T-helper 2 cell (primary cell): ENCODE data around the gene RBM18.
A peak's percentile ranks its signal among the peaks of the same experiment; 100 is the strongest.

Experiments
- DNase-seq, 5 experiments: peaks; one replicate each; pipeline versions ENCODE4 v3.0.0 to v3.0.0-alpha.2; 2012 to 2022

RBM18 gene

DNA sequence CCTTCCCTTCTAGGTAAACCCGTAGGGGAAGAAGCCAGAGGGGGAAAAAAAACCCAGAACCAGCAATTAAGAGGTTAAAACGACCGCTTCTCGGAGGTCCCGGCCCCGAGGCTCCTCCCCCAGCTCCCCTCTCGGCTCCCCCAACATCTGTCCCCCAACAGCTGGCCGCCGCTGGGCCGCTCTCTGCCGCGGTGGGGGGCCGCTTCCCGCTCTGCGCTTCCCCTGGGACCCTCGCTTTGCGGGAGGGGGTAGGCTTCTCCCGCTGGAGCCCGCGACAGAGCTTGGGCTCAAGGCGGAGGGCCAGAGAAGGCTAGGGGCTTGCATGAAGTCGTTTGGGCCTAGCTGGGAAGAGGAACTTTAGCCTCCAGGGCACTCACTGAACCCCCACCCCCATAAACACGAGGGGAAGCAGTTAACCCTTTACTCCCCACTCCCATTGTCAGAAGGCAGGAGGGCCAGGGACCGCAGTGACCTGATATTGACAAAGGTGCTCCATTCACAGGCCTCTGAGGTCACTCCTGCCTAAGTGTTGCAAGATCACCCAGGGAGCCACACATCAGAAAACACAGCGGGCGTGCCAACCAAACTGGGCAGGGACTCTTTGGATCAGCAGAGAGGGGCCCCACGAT, 43.3 kb downstream of the RBM18 start:
- no peak for DNase-seq

DNA sequence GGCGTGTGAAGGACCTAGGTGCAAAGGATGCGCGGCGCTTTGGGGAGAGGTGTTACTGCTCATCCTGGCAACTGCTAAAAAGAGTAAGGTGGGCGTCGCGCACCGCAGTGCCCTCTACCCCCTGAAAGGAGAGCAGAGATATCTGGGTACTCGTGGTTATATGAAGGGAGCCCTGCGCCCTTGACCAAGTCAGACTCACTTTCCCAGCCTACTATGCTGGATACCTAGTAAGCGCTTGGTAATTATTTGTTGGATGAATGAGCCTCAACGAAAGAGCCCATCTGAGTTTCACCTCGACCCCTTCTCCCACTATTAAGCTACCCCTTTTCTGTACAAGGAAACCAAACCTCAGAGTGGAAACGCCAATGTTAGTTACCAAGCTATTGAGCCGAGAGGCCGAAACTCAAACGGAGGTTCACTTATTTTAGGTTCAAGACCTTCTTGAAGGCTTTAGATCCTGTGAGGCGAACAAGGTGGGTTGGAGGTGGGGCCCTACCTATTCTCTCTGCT, 43.9 kb downstream of the RBM18 start:
- no peak for DNase-seq

DNA sequence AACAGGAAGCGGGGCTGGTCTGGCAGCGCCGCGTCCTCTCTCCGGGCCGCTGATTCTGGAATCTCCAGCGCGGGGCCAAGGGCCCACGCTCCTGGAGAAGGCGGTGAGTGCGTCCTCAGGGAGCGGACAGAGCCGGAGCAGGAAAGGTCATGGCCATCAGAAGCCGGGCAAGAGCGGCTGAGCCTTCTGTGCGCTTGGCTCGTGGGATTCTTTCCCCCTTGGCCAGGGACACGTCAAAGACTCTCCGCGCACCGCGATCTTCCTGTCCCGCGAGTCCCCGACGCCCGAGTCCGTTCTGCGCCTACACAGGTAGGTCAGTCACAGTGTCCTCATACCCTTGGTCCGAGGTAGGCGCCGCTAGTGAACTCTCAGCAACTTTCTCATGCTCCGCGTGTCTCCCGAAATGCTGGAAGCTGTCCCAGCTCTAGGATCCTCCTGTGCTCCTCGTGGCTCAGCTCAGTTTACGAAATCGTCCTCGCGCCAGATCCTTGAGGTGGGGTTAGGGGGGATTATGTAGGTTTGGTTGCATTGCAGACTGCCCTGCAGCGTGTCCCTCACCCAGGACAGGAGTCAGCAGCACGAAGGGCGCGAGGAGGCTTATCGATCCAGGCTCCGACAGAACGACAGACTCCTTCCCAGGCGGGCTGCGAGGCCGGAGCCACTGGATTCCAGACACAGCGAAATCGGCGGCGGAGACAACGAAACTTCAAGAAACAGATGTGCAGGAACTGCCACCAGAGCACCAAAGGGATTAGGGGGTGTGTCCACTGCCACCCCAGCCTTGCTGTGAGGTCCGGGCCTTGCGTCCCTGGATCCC, 44.6 kb downstream of the RBM18 start:
- no peak for DNase-seq

DNA sequence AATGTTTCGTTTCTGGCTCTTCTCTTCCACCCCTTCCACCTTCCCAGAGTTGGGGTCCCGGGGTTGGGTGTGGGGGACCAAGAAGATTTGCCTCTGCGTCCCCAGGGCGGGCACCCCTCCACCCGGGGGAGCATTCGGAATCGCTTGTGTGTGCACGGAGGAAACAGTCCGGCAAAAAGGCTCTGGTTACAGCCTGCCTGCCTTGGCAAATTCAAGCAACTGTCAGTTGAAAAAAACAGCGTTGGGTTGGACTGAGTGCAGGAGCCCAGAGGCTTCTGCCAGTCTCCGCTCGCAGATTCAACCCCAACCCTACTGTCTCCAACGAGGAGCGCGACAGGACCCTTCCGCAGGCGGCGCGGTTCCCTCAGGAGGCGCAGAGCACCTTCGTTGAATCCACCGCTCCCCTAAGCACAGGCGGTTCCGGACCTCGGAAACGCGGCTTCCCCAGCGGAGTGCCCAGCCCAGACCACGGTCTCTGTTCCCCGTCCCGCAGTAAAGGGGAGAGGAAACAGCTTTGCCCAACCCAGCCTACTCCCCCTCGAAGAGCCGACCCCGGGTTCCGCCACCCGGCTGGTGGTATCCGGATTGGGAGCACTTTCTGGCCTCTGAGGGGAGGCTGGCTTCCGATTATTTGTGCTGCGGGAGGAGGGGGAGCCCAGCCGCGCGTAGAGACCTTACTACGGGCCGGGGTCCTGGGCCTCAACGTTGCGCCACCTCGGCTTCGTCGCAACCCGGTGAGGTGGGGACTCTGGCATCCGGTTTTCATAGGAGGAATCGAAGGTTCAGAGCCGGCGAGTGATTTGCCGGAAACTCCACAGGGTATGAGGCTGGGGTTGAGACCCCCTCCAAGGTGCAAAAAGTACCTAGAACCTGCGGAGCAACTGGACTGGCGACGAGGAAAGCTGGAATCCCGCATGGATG, 45.4 kb downstream of the RBM18 start:
- no peak for DNase-seq

DNA sequence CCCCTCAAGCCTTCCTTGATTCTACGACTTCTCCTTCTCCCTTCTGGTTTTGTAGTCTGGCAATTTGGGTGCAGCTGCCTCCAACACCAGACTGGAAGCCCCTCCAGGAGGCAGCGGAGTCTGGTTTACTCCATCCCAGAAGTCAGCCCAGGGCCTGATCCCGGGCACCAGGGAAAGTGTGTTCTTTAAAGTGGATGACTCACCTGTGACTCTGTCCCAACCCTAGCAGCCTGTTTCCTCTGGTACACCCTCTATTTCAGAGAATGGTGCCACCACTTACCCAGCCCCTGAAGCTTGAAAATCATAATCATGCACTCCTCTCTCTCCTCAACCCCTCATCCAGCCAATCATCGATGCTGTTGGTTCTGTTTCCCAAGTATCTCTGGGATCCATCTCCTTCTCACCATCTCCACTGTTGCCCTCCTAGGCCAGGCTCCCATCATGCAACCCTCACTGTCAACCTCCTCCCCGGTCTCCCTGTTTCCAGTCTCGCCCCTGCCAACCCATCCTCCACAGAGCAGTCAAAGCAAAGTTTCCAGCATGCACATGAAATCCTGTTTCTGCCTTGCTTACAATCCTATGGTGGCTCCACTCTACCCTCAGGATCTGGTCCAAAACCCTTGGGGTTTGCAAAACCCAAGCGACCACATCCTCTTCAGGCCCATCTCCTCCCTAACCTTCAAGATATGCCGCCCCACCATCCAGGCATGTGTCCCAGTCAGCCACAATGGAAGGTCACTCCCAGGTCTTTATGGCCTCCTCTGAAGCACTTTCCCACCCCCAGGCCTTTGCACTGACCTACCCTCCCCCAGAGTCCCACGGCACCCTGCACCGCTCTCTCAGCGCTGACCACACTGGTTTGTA, 46.3 kb downstream of the RBM18 start:
- no peak for DNase-seq

DNA sequence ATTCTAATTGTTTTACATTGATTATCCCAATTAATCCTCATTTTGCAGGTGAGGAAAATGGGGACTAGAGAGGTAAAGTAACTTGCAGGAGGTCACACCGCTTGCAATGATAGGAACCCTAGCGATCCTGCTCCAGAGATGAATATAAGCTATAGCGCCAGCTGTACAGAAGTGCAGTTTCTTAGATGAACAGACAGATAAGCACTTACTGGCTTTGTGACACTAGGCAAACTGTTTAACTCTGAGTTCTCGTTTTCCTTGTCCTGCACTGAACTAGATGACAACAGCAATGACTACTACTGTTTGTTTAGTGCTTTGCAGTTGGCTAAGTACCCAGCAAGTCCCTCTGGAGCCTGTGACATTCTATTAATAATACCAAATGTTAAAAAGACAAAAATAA, 47.0 kb downstream of the RBM18 start:
- DNase-seq: peak in 1 of 5 experiments; percentile 36

DNA sequence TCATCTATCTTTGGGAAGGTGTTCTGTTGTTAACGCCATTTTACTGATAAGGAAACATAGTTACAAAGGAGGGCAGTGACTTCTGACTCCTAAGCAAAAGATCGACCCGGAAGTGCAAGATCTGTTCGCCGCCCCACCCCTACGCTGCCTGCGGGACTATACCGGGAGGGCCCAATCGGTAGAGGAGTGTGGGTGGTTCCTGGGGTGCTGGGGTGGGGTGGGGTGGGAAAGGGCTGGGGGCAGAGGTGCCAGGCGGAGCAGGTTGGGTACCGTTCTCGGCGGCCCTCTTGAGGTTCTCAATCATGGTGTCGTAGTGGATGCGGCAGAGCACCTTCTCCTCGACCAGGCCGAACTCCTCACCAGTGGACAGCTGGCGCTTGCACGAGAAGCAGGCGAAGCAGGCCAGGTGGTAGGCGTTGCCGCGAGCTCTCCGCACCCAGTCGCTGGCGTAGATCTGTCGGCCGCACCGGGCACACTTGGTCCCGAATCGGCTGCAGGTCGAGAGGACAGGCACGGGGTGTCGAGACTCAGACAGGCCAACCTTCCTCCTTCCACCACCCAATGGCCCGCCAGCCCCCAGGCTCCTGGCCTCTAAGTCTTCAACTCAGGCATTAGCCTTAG, 47.7 kb downstream of the RBM18 start:
- DNase-seq: no peak

DNA sequence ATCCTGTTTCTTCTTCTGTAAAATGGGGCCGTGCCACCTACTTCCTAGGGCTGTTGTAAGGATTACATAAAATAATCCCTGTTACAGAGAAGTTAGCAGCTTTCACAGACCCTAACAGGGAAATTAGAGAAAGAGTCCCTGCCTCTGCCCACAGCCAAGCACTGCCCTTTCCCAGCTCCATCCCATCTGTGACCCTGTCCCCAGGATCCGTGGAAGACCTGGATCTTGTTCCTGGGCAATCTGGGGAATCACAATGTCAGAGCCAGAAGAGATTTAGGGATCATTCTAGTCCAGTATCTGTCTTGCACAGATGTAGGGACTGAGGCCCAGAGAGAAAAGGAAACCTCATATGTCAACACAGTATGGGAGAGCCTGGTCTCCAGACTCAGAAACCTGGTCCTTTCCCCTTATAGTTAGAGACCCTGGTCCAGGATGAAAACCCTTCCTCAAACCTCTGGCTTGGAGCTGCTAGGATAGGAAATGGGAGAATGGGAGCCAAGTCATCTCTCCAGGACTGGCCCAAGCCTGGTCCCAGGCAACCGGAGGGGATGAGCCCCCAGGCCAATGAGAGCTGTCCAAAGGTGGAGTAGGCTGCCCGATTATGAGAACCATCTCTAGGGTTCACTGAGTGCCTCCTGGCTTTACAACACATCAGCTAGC, 48.4 kb downstream of the RBM18 start:
- DNase-seq: no peak

DNA sequence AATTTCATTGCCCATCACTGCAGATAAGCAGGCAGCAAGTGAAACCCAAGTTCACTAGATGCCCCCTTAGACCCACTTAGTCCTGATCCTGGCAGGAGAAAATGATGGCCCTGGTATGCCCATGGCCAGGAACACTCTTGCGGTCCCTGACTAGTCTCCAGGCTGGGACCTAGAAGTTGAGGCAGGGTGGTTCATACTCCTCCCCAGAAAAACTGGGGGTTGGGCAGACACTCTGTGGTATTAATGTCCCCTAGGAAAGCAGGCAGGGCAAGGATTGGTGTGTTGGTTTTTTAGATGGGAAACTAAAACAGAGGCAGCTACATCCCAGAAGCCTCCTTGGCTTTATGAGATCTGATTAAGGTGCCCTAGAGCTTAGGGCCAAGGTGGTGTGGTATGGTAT, 49.0 kb downstream of the RBM18 start:
- DNase-seq: no peak

DNA sequence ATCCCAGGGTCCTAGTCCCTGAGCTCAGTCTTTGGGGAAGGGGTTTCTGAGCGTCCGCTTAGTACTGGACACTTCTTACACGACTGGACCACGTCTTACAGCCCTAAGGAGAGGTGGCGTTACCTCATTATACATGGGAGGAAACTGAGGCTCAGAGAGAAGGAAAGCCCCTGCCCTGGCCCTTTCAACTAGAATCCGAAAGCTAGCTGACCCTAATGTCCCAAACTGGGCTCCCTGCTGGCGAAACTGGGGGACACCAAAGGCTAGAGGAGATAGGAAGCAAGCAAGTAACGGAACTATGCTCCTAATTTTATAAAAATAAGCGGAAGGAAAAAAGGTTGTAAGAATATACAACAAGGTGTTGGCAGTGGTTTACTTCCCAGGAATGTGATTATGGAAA, 50.1 kb downstream of the RBM18 start:
- no peak for DNase-seq

DNA sequence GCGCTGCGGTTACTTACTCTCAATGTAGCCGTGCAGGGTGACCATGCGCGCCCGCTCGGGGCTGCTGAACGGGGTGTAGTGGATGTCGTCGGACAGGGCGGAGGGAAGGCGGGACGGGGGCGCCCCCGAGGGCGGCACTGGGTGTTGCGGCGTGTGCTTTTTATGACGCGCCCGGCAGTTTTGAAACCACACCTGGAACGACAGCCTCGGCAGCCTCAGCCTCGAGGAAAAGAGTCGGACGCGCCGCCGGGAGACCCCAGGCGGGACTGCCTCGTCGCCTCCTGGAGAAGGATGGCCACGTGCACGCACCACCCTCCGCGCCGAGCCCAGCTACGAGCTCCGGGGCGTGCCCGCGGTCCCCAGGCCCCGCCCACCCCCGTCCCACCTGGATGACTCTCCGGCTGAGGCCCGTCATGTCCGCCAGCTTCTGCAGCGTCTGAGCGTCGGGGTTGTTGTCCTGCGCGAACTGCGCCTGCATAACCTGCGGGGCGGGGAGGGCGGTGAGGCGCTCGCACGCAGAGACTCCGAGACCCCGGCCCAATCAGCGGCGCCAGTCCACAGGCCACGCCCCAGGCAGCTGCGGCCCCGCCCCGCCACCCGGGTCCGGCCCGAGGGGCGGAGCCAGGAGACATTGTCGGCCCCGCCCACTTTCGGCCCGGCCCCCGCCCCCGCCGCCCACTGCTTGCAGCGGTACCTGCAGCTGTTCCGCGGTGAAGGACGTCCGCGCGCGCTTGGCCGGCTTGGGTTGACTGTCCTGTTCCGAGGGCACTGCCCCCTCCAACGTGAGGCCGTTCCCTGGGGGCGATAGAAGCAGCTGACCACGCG, 50.8 kb downstream of the RBM18 start:
- DNase-seq: peak in 4 of 5 experiments; percentile 5 to 77 (median 28)

DNA sequence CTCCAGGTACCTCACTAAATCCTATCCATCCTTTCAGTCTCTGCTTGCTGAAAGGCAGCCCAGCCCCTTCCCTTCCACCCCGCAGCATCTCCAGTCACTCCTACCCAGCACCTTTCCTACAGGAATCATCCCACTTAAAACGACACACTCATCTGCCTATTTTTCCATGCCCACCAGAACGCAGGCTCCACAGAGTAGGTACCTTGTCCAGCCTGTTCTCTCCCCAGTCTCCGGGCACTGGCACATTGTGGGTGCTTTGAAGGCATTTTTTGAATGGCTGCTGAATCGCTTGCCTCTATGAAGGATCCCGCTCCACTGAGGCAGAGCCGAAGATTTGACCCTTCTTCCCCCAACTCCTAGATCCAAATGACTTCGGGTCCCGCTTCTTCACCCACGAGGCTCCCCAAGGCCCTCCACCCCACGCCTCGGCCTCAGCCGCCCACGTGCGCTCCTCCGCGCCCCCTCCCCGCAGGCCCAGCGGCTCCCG, 51.5 kb downstream of the RBM18 start:
- no peak for DNase-seq

DNA sequence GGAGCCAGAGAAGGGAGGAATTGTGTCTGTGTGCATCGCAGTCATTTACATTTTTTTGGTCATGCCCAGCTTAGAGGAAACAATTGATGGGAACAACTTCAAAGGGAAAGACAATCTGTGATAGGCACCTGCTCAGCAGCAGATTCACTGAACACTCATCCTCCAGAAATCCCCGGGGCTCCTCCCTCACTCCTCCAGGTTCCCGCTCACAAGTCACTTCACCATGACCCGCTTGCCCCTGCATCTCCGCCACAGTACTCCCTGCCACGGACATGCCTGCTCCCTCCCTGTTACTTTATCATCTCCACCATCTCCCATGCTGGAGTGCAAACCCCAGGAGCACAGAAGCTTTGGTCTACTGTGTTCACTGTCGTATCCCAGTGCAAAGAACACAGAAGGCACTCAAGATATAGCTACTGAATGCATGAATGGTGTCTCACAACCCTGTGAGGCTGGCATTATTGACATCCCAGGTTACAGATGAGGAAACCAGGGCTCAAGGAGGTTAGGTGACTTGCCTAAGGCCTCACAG, 52.1 kb downstream of the RBM18 start:
- DNase-seq: no peak

DNA sequence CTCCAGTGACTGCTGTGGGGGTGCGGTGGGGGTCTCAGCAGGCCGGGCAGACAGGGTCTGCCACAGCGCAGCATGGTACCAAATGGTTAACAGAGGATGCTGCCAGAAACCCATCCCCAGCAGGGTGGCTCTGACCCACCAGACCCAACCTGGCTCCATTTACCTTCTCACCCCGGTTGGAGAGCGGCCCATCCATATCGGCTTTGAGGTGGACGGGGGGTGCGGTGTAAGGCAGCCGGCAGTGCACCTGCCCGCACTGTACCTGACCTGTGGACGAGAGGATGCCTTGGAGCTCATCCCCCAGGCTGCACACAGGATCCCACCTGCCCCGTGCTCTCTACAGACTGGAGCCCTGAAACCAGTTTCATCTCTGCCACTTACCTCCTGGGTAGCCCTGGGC, 55.2 kb downstream of the RBM18 start:
- DNase-seq: no peak

DNA sequence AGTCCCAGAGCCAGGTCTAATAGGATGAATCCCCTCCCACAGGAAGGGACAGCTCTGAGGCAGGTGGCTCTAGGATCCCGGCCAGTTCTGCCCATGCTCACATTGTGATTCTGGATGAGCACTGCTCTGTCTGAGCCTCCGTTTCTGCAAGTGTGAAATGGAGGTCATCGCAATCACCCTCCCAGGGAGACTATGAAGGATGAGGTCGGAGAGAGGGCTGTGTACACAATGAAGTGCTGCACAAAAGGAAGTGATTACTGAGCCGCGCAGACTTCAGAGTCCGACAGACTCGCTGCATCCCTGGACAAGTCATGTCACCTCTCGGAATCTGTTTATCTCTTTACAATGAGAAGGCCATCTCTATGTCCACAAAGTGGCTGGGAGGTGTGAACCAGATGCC, 57.5 kb downstream of the RBM18 start:
- DNase-seq: no peak

DNA sequence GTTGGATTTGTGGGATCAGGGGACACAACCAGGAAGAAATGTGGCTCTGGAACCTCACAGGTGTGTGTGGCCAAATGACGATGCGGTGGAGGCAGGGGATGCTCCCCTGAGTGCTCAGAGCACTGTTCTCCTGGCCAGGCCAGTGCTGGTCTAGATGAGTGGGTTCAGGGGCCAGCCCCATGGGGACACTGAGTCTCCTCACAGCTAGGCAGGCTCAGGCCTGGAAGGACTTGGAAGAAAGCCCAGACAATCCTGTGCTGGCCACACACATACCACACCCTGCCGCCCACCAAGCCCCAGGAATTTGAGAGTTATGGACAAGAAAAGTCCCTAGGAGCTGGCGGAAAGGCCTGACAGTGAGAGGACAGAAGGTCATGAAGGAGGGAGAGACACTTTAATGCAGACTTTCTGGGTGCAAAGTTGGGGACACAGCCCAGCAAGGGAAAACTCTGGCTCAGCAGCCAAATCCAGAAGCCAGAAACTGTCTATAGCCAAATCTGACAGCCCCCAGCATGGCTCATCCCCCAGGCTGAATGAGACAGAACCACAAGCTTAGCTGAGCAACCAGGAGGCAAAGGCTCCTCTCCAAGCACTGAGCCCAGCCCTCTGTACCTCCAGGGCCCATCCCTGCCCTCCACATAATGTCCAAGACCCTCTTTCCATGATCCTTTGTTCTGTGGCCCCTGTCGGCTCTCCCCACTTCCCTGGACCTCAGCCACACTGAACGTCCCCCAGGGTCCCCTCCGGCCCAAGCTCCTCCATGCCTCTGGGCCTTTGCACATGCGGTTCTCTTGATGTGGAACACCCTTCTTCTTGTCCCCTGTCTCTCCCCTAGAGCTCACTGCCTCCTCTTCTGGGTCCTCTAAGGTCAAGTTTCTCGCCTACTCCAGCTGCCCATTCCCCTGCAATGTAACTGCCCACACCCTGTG, 58.3 kb downstream of the RBM18 start:
- no peak for DNase-seq

DNA sequence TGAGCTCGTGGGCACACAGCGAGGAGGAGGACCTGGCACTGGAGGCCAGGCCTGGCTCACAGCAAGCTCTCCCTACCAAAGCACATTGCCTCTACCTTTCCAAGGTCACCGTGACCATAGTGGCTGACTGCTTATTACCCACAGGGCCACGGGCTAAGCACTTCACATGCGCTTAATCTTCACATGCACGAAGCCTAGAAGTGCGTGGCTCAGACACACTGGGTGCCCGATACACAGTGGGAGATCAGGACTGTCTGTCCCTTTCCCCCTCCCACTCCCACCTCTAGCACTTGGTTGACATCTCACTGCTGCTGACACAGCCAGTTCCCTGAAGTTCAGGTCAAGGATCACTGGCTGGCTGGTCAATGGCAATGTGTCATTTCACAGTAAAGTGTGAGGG, 59.5 kb downstream of the RBM18 start:
- no peak for DNase-seq

DNA sequence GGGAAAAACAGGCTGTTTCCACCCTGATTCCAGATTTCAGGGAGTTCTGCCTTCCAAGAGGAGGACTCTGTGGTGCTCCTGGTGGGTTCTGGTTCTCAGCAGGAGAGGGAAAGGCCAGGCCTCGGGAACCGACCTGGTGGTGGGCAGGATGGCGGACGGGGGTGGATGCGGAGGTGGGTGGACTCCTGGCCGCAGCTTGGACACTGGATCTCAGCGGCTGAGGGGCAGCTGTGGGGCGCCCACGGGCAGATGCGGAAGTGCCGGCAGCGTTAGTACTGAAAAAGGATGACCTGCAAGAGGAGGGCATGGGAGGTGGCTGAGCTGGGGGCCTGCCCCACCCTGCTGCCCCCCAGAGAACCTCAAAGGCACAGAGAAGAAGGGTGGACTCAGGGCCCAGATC, 60.1 kb downstream of the RBM18 start:
- no peak for DNase-seq

DNA sequence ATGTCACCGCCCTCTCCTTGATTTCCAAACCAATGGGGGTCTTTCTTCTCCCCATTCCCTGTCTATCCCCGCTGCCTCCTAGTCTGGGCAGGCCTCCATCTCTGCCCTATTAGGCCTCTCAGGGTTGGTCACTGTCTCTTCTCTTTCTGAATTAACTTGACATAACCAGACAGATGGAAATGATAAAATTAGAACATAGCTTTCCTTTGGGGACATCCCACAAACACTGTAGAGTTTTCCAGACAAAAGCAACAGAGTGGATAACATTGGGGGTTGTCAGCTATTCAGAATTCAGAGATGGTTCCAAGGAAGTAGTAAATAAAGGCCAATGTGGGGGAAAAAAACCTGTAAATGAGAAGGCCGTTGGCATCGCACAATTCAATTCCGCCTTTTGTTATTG, 60.6 kb downstream of the RBM18 start:
- DNase-seq: no peak
